ENCODE measurements around the gene MRPS6.

Gene MRPS6

GRCh38 chr21:34131586-34131985 lies 58.2 kb downstream of the MRPS6 start:
- in situ Hi-C loops (cut with HindIII; ENCODE audit: low sequenced_read_pairs), result no loop called here

GRCh38 chr21:34132202-34132601 lies 58.8 kb downstream of the MRPS6 start:
- in situ Hi-C loops (cut with HindIII; ENCODE audit: low sequenced_read_pairs), result no loop called here

GRCh38 chr21:34132926-34133325 lies 59.5 kb downstream of the MRPS6 start:
- in situ Hi-C loops (cut with HindIII; ENCODE audit: low sequenced_read_pairs), result no loop called here

- in situ Hi-C loops (cut with HindIII; ENCODE audit: low sequenced_read_pairs), result no loop called here
Observed at GRCh38 chr21:34133392-34133791, 60.0 kb downstream of the MRPS6 start.

GRCh38 chr21:34133802-34134201 lies 60.4 kb downstream of the MRPS6 start:
- in situ Hi-C loops (cut with HindIII; ENCODE audit: low sequenced_read_pairs), result no loop called here

- in situ Hi-C loops (cut with HindIII; ENCODE audit: low sequenced_read_pairs), result no loop called here
Observed at GRCh38 chr21:34135330-34135729, 62.0 kb downstream of the MRPS6 start.

- in situ Hi-C loops (cut with HindIII; ENCODE audit: low sequenced_read_pairs), result no loop called here
Observed at GRCh38 chr21:34141373-34141772, 68.0 kb downstream of the MRPS6 start.

- in situ Hi-C loops (cut with HindIII; ENCODE audit: low sequenced_read_pairs), result no loop called here
Observed at GRCh38 chr21:34143685-34144182, 70.4 kb downstream of the MRPS6 start.

GRCh38 chr21:34144224-34144623 lies 70.8 kb downstream of the MRPS6 start:
- in situ Hi-C loops (cut with HindIII; ENCODE audit: low sequenced_read_pairs), result no loop called here

- in situ Hi-C loops (cut with HindIII; ENCODE audit: low sequenced_read_pairs), result no loop called here
Observed at GRCh38 chr21:34147792-34148418, 74.5 kb downstream of the MRPS6 start.

- in situ Hi-C loops (cut with HindIII; ENCODE audit: low sequenced_read_pairs), result no loop called here
Observed at GRCh38 chr21:34148419-34148804, 75.0 kb downstream of the MRPS6 start.

- in situ Hi-C loops (cut with HindIII; ENCODE audit: low sequenced_read_pairs), result no loop called here
Observed at GRCh38 chr21:34148826-34149558, 75.6 kb downstream of the MRPS6 start.

GRCh38 chr21:34152500-34152899 lies 79.1 kb downstream of the MRPS6 start:
- in situ Hi-C loops (cut with HindIII; ENCODE audit: low sequenced_read_pairs), result loop anchor here (10.0 kb wide), 1 partner anchor 48 kb away; no protein-coding TSS in a partner anchor

- in situ Hi-C loops (cut with HindIII; ENCODE audit: low sequenced_read_pairs), result loop anchor here (10.0 kb wide), 1 partner anchor 50 kb away; no protein-coding TSS in a partner anchor
Observed at GRCh38 chr21:34154878-34155277, 81.5 kb downstream of the MRPS6 start.

- in situ Hi-C loops (cut with HindIII; ENCODE audit: low sequenced_read_pairs), result loop anchor here (10.0 kb wide), 1 partner anchor 52 kb away; no protein-coding TSS in a partner anchor
Observed at GRCh38 chr21:34156957-34157356, 83.6 kb downstream of the MRPS6 start.

GRCh38 chr21:34157521-34157920 lies 84.1 kb downstream of the MRPS6 start:
- in situ Hi-C loops (cut with HindIII; ENCODE audit: low sequenced_read_pairs), result loop anchor here (10.0 kb wide), 1 partner anchor 53 kb away; no protein-coding TSS in a partner anchor

GRCh38 chr21:34158866-34159835 lies 85.8 kb downstream of the MRPS6 start:
- in situ Hi-C loops (cut with HindIII; ENCODE audit: low sequenced_read_pairs), result loop anchor here (10.0 kb wide), 1 partner anchor 54 kb away; no protein-coding TSS in a partner anchor

GRCh38 chr21:34166468-34166867 lies 93.1 kb downstream of the MRPS6 start:
- in situ Hi-C loops (cut with HindIII; ENCODE audit: low sequenced_read_pairs), result no loop called here

- in situ Hi-C loops (cut with HindIII; ENCODE audit: low sequenced_read_pairs), result no loop called here
Observed at GRCh38 chr21:34170886-34171285, 97.5 kb downstream of the MRPS6 start.

GRCh38 chr21:34174470-34174869 lies 101.1 kb downstream of the MRPS6 start:
- in situ Hi-C loops (cut with HindIII; ENCODE audit: low sequenced_read_pairs), result no loop called here

GRCh38 chr21:34176448-34176847 lies 103.1 kb downstream of the MRPS6 start:
- in situ Hi-C loops (cut with HindIII; ENCODE audit: low sequenced_read_pairs), result no loop called here
